Erythroblast (primary cell): ENCODE data around the gene OR8D2.

Experiments used
- GATA1 ChIP-seq: IDR thresholded peaks from 2 replicates; pipeline ENCODE4 v1.6.1; 2011; ENCODE audit warnings: low read depth, mild to moderate bottlenecking, control low read depth, low read length, moderate library complexity
- POLR2A ChIP-seq: IDR thresholded peaks from 2 replicates; pipeline ENCODE4 v1.6.1; 2011; ENCODE audit warnings: mild to moderate bottlenecking, low read length

DNA sequence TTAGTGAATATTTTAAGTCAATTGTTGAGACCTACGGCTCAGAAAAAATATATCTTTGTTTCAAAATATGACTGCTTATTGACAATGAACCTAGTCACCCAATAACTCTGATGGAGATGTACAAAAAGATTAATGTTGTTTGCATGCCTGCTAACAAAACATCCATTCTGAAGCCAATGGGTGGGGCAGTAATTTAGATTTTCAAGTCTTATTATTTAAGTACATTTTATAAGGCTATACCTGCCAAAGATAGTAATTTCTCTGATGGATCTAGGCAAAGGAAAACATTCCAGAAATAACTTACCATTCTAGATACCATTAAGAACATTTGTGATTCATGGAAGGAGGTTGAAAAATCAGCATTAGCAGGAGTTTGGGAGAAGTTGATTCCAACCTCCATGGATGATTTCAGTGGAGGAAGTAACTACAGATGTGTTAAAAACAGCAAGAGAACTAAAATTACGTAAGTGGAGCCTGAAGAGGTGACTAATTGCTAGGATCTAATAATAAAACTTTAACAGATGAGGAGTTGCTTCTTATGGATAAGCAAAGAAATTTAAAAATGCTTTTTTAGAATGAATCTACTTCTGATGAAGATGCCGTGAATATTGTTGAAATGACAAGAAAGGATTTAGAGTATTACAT lies 26.4 kb upstream of the OR8D2 start:
- TF ChIP-seq POLR2A (no peak), GATA1 (no peak)
